GM19463 (cell line): ENCODE data around the gene PRDM9.
"Not testable (repeated sequence)": the region's sequence is repeated elsewhere in the genome, so short reads cannot be mapped to it uniquely, and the experiment has no call there.

Source experiments
- ATAC-seq: cut with Tn5 transposase; IDR thresholded peaks from one replicate; pipeline ENCODE4 v1.9.1; 2021; ENCODE audit warnings: mild to moderate bottlenecking, moderate library complexity; ENCODE audit not compliant: unreplicated experiment

The PRDM9 gene

GRCh38 chr5:23507278-23507685, at the start of gene PRDM9:
Gene PRDM9 (plus strand): TSS chr5:23507609. CDS start chr5:23509034, 1,425 bp downstream.
- no peak for ATAC-seq

- no peak for ATAC-seq
Measured at GRCh38 chr5:23457780-23458179, 49.6 kb upstream of the PRDM9 start.

- no peak for ATAC-seq
Measured at GRCh38 chr5:23459214-23459613, 48.2 kb upstream of the PRDM9 start.

- no peak for ATAC-seq
Measured at GRCh38 chr5:23461576-23461975, 45.8 kb upstream of the PRDM9 start.

GRCh38 chr5:23466401-23466912, 41.0 kb upstream of the PRDM9 start:
- ATAC-seq: no peak

- ATAC-seq: no peak
Measured at GRCh38 chr5:23468658-23469057, 38.8 kb upstream of the PRDM9 start.

- ATAC-seq: no peak
Measured at GRCh38 chr5:23473915-23474314, 33.5 kb upstream of the PRDM9 start.

GRCh38 chr5:23474315-23474714, 33.1 kb upstream of the PRDM9 start:
- no peak for ATAC-seq

- ATAC-seq: no peak
Measured at GRCh38 chr5:23476580-23476979, 30.8 kb upstream of the PRDM9 start.

- ATAC-seq: no peak
Measured at GRCh38 chr5:23482642-23483041, 24.8 kb upstream of the PRDM9 start.

GRCh38 chr5:23483090-23483489, 24.3 kb upstream of the PRDM9 start:
- ATAC-seq: no peak

GRCh38 chr5:23484096-23484495, 23.3 kb upstream of the PRDM9 start:
- ATAC-seq: no peak

GRCh38 chr5:23486227-23486626, 21.2 kb upstream of the PRDM9 start:
- ATAC-seq: not testable (repeated sequence)

- ATAC-seq: no peak
Measured at GRCh38 chr5:23490993-23491392, 16.4 kb upstream of the PRDM9 start.

- ATAC-seq: no peak
Measured at GRCh38 chr5:23494558-23494957, 12.9 kb upstream of the PRDM9 start.

- no peak for ATAC-seq
Measured at GRCh38 chr5:23496576-23496975, 10.8 kb upstream of the PRDM9 start.

GRCh38 chr5:23506329-23507236, 826 bp upstream of the PRDM9 start:
- no peak for ATAC-seq

GRCh38 chr5:23510434-23510833, 3.0 kb downstream of the PRDM9 start:
- not testable (repeated sequence) for ATAC-seq

GRCh38 chr5:23522553-23522952, 15.1 kb downstream of the PRDM9 start:
- no peak for ATAC-seq

GRCh38 chr5:23523031-23523430, 15.6 kb downstream of the PRDM9 start:
- ATAC-seq: no peak

- no peak for ATAC-seq
Measured at GRCh38 chr5:23523998-23524397, 16.6 kb downstream of the PRDM9 start.

GRCh38 chr5:23525751-23526150, 18.3 kb downstream of the PRDM9 start:
- no peak for ATAC-seq
